NCI-H187 (cell line): Measurements from ENCODE around the gene FAM171A1.

Source experiments
- DNase-seq, 2 experiments: peaks; one replicate each; lab custom pipeline; 2025; lab: John Stamatoyannopoulos, UW

FAM171A1 gene

DNA sequence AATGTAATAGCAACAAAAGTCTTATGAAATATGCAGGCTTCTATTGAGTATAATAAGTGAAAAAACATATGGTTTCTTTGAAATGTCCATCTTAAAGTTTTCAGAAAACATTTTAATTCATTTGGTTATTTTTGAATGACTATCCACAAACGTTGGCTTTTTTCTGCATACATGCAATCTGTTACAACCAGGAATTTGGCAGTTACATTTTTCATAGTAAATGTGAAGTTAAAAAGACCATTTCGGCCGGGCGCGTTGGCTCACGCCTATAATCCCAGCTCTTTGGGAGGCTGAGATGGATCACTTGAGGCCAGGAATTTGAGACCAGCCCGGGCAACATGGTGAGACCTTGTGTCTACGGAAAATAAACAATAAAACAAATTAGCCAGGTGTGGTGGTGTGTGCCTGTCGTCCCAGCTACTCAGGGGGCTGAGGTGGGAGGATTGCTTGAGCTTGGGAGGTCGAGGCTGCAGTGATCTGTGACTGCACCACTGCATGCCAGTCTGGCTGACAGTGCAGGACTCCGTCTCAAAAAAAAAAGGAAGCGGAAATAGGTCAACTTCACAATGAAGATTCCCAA is 128.7 kb downstream of the FAM171A1 start:
- DNase-seq: no peak

DNA sequence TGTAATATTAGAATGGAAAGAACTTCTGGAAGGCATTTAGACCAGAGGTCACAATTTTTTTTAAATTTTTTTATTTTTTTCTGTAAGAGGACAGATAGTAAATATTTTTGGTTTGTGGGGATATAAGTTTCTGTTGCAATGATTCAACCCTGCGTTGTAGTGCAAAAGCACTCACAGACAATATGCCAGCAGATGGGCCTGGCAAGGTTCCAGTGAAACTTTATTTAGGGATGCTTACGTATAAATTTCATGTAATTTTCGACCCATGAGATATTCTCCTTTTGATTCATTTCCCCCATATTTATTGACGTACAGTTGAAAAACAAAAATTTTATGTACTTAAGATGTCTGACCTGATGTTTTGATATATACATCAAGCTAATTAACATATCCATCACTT is 129.8 kb downstream of the FAM171A1 start:
- DNase-seq: no peak

DNA sequence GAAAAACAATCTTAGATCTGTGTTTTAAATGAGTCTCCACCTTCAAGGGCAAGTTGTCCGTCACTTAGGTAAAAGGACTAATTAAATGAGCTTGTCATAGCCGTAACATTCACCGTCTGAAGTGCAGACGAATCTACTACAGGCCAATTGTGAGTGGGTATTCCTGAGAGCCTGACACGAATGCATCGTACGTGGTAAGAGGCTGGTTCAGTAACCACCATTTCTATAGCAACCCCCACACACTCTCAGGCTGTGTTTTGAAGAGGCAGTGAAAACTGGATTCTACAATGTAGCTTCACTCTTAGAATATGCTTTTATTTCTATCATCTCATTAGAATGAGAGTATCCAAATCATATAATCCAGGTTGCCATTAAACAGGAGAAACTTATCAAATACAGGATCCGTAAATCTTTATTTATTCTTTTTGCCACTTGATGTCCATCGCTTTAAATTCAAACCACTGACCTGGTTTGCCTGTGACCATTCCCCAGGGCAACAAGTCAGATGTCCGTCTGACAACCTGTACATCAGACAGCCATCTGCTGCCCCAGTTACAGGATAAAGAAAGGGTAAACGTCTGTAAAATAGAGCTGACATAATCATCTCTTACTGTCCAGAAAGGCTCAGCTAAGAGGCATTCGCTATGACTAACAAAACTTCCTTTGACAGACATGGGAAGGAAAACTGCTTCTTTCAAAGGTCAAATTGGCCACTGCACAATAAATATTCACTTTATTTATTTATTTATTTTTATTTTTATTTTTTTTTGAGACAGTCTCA is 132.3 kb downstream of the FAM171A1 start:
- peak in 1 of 2 experiments; percentile 27 for DNase-seq

DNA sequence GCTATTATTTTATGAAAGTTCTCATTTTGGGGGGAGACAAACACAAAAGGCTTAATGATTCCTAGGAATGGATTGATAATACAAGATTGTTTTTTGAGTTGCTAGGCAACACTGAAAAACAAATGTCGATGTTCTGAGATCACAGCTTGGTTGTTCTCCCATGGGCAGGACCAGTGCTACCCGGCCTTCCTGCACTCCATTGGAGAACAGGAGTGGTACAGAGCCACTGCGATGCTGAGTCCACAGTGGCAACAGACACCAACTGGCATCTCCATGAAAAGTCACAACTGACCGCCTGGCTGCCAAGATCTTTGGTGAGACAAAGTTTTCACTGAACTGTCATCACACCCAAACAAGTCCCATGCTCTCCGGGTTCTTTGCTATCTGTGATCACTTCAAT is 133.7 kb downstream of the FAM171A1 start:
- no peak for DNase-seq

DNA sequence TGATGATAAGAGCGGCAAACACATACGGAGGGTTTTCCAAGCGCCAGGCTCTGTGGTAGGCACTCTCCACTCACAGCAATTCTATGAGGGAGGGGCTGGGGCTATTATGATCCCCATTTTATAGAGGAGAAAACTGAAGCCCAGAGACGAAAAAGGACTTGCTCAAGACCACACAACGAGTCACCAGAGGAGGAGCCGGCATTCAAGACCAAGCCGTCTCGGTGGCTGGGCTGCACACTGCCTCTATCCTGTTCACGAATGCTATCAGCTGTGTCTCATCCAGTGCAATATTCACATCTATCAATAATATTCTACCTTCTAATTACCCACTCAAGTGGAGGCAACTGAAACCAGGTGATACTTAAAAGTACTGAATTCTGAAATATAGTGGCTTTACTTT is 134.7 kb downstream of the FAM171A1 start:
- DNase-seq: no peak

DNA sequence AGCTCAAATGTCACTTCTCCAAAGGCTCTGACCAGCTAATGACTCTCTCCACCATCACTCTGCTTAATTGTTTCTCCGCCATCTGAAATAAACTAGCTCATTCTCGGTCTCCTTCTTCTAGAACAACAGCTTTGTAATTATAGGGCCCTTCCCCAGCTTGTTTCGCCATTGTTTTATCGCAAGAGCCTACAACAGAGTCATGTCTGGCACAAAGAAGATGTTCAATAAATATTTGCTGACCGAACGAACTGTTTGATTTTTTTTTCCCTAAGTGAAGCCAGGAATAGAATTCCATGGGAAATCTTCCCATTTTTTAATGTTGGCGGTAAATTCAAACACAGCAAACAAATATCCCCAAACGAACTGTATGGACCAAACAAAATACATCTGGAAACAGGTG is 138.8 kb downstream of the FAM171A1 start:
- no peak for DNase-seq

DNA sequence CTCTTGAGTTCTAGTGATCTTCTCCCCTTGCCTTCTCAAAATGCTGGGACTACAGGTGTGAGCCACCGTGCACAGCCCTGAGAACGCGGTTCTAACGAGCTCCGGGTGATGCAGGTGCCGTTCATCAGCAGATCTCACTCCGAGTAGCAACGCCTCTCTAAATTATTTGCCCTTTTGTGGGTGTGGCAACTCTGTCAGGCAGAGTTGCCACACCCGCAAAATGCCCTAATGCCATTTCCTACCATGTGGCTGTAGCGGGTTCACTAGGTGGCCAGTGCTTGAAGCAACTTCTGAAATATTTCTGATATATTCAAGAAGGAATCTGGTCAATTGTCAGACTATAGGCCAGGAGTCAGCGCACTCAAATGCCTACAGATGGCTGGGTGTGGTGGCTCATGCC is 139.7 kb downstream of the FAM171A1 start:
- no peak for DNase-seq

DNA sequence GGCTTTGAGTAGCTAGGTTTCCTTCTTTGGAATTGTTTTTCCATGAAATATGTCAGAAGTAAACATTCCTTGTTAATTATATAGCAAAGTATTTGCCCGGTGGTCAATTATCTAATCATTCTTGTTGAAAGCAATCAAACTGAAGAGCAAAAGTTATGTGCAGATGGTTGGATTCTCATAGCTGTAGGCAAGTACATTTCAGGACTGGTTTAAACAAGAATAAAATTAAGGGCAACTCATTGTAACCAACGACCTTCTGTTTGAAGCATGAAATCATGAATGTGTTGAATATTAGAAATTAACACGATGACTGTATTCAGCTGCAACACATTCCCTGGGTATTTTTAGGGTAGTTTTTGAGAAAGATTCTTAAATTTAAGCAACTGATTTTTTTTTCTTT is 140.8 kb downstream of the FAM171A1 start:
- no peak for DNase-seq

DNA sequence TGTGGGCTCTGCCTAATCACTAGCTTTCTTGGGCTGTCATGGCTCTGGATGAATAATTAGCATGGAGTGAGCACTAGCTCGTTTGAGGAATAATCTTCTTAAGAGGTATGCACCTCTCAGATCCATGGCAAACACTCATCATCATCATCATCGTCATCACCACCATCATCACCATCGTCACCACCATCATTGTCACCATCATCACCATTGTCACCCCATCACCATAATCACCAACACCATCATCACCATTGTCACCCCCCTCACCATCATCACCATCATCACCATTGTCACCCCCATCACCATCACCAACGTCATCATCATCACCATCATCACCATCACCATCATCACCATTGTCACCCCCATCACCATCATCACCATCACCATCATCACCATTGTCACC is 141.8 kb downstream of the FAM171A1 start:
- no peak for DNase-seq

DNA sequence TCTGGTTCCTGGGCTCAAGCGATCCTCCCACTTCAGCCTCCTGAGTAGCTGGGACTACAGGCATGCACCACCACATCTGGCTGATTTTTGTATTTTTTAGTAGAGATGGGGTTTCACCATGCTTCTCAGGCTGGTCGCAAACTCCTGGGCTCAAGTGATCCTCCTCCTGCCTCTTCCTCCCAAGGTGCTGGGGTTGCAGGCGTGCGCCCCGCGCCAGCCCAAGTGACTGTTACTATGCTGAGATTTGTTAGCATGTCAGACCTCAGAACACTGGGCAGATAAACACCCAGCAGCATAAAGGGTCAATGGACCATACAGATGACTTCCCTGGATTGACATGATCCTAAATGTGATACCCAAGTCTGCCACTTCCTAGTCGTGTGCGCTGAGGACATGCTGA is 142.7 kb downstream of the FAM171A1 start:
- DNase-seq: no peak

DNA sequence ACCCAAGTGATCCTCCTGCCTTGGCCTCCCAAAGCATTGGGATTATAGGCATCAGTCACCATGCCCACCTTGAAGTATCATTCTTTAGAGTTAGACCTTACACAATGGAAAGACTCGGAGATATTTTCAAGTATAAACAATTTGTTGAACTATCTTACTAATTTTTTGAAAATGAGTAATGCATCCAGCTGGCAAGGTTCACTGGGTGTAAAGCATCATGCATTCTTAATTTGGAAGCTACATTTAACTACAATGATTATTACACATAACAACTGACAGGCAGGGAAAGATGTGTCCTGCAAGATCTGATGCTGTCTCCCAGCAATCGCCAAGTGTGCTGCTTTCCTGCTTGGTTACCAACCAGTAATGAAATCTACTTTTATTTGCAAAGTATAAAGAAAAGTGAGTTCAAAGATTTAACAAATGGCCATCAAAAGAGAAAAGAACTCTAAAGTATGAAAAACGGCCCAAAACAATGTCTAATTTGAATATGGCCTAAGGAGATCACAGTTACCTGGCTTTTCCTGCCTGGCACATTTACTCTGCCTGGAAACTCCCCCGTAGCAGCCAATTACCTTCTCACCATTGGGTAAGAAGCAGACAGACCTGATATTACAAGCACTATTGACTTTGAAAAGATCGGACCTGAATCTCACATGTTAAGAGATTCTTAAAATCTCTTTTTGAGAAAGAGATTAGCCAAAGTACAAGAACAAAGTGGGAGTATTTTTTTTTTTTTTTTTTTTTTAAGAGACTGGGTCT is 143.3 kb downstream of the FAM171A1 start:
- no peak for DNase-seq

DNA sequence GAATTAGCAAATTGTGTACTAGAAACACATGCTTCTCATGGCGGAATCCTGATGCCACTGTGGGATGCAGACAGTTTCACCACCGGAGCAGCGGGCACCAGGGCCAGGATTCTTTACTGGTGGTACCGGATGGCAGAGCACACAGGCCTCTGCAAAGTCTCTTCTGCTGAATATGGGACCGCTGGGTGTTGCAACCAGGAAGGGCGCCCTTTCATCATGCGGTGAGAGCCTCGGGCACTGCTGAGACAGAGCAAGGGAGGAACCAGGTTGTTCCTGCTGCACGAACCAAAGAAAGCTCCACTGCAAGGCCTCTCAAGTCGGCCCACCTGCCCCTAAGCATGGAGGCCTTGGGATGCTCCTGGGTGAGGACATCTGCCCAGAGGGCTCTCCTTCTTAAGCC is 145.6 kb downstream of the FAM171A1 start:
- DNase-seq: no peak

DNA sequence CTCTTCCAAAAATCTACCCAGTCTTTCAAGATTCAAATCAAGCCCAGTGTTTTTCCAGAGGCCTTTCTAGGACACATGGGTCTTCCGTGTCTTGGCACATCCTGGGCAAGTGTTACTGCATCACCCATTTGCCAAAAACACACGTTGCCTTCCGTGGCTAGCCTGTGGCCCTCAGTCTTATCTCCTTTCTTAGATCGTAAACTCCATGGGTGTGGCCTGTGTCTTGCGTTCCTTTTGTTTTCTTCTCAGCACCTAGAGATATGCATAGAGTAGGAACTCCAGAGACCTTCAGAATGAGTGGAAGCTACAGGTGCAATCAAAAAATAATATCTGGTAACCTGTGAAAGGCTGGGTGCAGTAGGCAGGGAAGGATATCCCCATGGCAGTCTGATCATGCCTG is 146.1 kb downstream of the FAM171A1 start:
- DNase-seq: no peak

DNA sequence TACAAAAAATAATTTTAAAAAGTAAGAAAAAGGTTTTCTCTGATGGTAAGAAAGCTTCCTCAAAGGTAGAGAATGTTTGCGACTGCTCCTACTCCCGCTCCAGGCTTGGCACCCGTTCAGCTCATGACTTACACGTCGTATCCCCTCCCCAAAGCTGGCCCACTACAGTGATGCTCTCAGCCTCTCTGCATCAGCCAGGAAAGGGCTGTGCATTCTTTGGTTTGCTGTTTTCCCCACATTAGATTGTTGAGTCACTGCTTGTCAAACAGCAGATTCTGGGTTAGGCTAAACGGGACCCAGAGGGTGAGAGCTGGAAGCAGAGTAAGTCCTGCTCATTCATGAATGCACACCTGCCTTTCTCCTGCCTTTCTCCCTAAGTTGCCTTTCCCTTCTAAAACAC is 147.9 kb downstream of the FAM171A1 start:
- no peak for DNase-seq

DNA sequence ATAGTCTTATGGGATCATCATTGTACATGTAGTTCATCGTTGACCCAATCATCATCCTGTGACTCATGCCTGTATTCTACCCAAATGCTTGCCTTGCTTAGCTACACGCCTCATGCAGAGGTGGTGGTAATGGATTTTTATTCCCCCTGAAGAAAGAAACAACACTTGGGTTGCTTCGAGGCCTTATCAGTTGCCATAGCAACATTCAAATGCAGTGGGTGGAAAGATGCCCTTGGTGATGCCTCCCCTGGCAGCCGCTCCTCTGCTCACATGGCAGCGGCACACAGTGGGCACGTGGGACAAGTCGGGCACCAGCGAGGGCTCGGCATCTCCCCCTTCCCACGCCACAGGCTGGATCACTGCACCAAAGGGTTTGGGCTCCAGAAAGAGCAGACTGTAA is 148.6 kb downstream of the FAM171A1 start:
- DNase-seq: no peak

DNA sequence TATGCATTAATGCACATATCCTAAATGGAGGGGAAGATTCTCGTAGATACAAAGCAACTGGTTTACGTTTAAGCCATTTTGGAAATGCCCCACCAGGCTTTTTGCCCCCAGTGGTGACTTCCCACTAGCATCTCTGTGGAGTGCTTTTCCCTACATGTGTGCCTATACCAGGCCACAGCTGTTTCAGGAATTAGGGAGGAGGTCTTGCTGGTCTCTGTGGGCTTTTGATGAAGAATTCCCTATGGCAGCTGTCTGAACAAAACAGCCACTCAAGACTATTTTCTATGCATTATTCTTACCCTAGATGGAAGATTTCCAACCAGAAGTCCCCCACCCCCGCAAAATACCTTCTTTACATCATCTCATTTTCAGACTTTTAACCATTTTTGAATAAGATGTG is 150.6 kb downstream of the FAM171A1 start:
- no peak for DNase-seq

DNA sequence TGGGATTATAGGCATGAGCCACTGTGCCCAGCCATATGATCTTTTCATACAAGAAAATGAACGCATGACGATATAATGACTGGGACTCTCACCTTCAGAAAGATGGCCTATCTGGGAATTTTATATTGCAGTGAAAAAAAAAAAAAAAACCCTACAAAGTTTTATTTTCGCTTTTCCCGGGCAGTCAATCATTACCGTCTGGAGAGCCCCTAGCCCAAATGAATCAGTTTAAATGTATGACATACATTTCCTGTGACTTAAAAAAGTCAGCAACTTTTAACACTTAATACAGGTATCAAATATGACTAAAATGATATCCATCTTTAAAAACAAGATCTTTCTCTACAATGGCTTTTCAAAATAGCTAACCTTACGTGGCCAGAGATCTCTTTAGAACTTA is 154.4 kb downstream of the FAM171A1 start:
- no peak for DNase-seq

DNA sequence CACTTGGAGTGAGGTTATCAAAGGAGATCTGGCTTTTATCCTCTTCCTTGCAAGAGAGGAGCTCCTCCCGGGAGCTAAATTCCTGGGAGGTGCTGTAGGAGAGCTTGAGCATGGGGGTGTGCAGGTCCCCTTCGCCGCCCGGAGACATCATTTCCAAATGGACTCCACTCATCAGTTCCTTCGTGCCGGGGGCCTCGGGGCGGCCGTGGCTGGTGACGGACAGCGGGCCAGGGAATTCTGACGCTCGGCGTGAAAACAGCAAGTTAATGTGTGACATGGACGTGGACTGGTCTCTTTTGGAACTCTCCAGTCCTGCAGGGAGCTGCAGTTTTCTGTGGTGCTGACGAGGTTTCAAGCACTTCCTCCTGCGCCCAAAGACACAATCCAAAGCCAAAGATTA is 156.9 kb downstream of the FAM171A1 start:
- no peak for DNase-seq

DNA sequence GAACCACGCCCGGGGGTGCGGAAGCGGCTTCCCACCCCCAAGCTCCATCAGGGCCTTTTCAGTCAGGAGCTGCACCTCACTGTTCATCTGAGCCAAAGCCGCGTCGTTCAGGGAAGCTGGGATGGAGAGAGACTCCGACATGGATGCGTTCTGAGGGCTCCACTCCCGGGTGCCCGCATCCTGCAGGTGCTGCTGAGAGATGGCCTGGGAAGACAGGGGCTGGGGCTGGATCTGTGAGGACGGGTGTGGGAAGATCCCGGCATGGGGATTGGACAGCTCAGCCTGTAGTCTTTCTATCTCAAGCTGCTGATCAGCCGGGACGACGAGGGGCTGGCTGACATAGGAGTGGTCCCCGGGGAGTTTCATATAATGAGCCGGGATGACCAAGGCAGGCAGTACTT is 157.6 kb downstream of the FAM171A1 start:
- DNase-seq: no peak

DNA sequence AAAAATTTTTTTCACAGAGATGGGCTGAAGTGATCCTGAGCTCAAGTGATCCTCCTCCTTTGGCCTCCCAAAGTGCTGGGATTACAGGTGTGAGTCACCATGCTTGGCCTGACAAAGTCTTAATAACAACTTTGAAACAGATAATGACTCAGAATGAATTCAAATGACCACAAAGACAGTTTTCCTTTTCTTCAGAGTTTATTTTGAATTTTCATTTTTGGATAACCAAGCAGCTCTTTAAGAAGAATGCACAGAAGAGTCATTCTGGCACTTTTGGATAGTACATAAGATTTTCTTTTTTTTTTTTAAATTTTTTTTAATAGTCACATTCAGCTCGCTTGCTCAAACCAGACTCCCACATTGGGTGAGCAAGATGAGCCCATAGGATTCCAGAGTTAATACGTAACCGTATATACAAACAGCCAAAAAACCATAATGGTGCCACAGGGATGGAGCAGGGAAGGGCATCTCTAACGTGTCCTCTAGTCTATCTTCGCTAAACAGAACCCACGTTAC is 159.6 kb downstream of the FAM171A1 start:
- DNase-seq: no peak

DNA sequence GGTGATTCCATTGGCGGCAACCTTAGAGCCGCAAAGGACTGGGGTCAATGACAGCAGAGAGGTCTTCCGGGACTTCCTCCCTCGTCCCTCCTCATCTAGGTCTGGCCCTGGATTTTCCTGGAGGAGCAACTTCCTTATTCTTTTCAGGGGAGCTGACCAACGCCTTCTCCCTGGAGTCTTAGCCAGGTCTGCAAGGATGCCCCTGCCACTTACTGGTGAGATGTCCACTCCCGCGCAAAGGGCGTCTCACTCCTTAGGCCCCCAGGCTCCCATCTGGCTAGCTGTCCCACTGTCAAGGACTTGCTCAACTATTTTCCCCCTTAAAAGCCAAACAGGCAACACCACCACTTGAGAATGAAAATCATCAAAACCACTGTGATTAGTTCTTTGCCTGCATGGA is 160.6 kb downstream of the FAM171A1 start:
- no peak for DNase-seq

DNA sequence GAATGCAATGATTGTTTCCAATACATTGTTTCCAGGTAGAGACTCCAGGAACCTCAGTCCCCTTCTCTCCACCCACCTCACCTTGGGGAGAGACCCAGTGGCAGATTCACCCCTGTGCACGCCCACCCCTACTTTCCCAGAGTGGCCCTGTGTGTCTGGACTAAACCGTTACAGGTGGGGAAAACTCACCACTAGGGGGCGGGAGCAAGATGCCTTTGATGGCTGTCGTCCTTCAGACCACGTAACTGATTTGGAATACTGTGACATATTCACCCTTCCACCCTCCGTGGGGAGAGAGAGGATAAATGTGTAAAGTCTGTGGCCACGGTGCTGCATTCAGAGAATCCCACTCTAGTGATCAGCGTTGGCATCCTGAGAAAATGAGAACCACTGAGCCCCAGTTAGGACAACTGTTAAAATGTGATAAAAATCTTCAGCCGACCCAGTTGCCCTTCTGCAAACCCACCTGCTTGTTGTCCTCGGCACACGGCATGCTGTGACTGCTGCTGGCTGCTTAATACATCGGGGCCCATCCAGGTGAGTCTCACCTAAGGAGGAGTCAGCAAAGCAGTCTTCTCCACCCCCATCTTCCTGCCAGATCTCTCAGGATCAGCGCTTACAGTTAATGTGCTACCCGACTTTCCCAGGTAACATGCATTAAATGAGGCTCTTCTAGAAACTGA is 161.1 kb downstream of the FAM171A1 start:
- DNase-seq: peak; percentile 9 to 48
